HG03095 (cell line): ENCODE measurements around the gene HSPA5.
"Not testable (repeated sequence)": the region's sequence is repeated elsewhere in the genome, so short reads cannot be mapped to it uniquely, and the experiment has no call there.

Experiments
- ATAC-seq: cut with Tn5 transposase; IDR thresholded peaks from one replicate; pipeline ENCODE4 v1.9.1; 2021; ENCODE audit warnings: moderate library complexity; ENCODE audit not compliant: unreplicated experiment

The HSPA5 gene

GRCh38 chr9:125241000-125241862 is at the start of gene HSPA5:
TSS of gene HSPA5 (minus strand) at chr9:125241343. CDS start at chr9:125241126, 217 bp downstream.
- ATAC-seq, result peak; percentile 89

GRCh38 chr9:125286935-125287433 is 45.8 kb upstream of the HSPA5 start:
- ATAC-seq, result not testable (repeated sequence)

- no peak for ATAC-seq
Observed at GRCh38 chr9:125284855-125285254, 43.7 kb upstream of the HSPA5 start.

GRCh38 chr9:125280945-125281344 is 39.8 kb upstream of the HSPA5 start:
- no peak for ATAC-seq

- no peak for ATAC-seq
Observed at GRCh38 chr9:125277411-125277810, 36.3 kb upstream of the HSPA5 start.

GRCh38 chr9:125276771-125277170 is 35.6 kb upstream of the HSPA5 start:
- no peak for ATAC-seq

- no peak for ATAC-seq
Observed at GRCh38 chr9:125272697-125273096, 31.6 kb upstream of the HSPA5 start.

GRCh38 chr9:125271081-125271480 is 29.9 kb upstream of the HSPA5 start:
- no peak for ATAC-seq

GRCh38 chr9:125269014-125269397 is 27.9 kb upstream of the HSPA5 start:
- no peak for ATAC-seq

- ATAC-seq, result no peak
Observed at GRCh38 chr9:125268394-125269013, 27.4 kb upstream of the HSPA5 start.

- not testable (repeated sequence) for ATAC-seq
Observed at GRCh38 chr9:125264068-125264467, 22.9 kb upstream of the HSPA5 start.

- ATAC-seq, result no peak
Observed at GRCh38 chr9:125262294-125262991, 21.3 kb upstream of the HSPA5 start.

GRCh38 chr9:125261501-125262293 is 20.6 kb upstream of the HSPA5 start, which contains the start of gene GAPVD1:
TSS of gene GAPVD1 (plus strand) at chr9:125261826. CDS start at chr9:125298922, 37,096 bp downstream.
- peak; percentile 89 for ATAC-seq

- ATAC-seq, result no peak
Observed at GRCh38 chr9:125260561-125260960, 19.4 kb upstream of the HSPA5 start.

- ATAC-seq, result no peak
Observed at GRCh38 chr9:125258832-125259534, 17.8 kb upstream of the HSPA5 start.

- ATAC-seq, result no peak
Observed at GRCh38 chr9:125258160-125258785, 17.1 kb upstream of the HSPA5 start.

- no peak for ATAC-seq
Observed at GRCh38 chr9:125255781-125256391, 14.7 kb upstream of the HSPA5 start.

GRCh38 chr9:125254231-125254630 is 13.1 kb upstream of the HSPA5 start:
- no peak for ATAC-seq

GRCh38 chr9:125246261-125246667 is 5.1 kb upstream of the HSPA5 start:
- ATAC-seq, result no peak
